Tibial nerve (tissue), 4 donors: Measurements from ENCODE around the gene PCDH9. TPM values are rescaled to one million over a fixed set of nuclear protein-coding genes. Genes with fewer than 3 reads are reported as not detected.

Experiments used
- DNase-seq, 2 donors: peaks; one replicate each; pipeline ENCODE4 v3.0.0-alpha.2; 2019; ENCODE audit warnings: low spot score in 2 of 2
- H3K27ac ChIP-seq, 4 donors: fragments of 200-600 bp; sonication (generic) in 3 of 4; one replicate each; pipeline ENCODE4 v1.5.1; 2017 to 2019; ENCODE audit warnings: mild to moderate bottlenecking in 1 of 4
- H3K27me3 ChIP-seq, 2 donors: fragments of 200-600 bp; sonication (generic) in 1 of 2; one replicate each; pipeline versions ENCODE4 v1.5.1 to v1.6.0; 2017 to 2019
- H3K36me3 ChIP-seq, 3 donors: fragments of 200-600 bp; sonication (generic); one replicate each; pipeline ENCODE4 v1.5.1; 2018 to 2019
- H3K4me1 ChIP-seq, 4 donors: fragments of 200-600 bp; sonication (generic) in 3 of 4; one replicate each; pipeline ENCODE4 v1.5.1; 2017 to 2019
- H3K4me3 ChIP-seq, 4 donors: fragments of 200-600 bp; sonication (generic) in 3 of 4; one replicate each; pipeline ENCODE4 v1.5.1; 2017 to 2019; ENCODE audit warnings: mild to moderate bottlenecking in 1 of 4, moderate library complexity in 1 of 4
- H3K9me3 ChIP-seq, 4 donors: fragments of 200-600 bp; sonication (generic) in 3 of 4; one replicate each; pipeline ENCODE4 v1.5.1; 2017 to 2019
- CTCF ChIP-seq, 5 experiments: fragments of 200-600 bp in 3 of 5; fragments of 450-650 bp in 2 of 5; sonication (generic) in 3 of 5; IDR thresholded peaks; one replicate each; pipeline ENCODE4 v1.5.1; 2016 to 2019; ENCODE audit warnings: antibody characterized with exemption in 5 of 5, mild to moderate bottlenecking in 3 of 5, moderate library complexity in 2 of 5
- EP300 ChIP-seq, 2 donors: sonication (generic); formaldehyde crosslinking; IDR thresholded peaks; one replicate each; pipeline ENCODE4 v1.6.1; 2017; ENCODE audit warnings: antibody characterized with exemption in 2 of 2, mild to moderate bottlenecking in 1 of 2
- POLR2A ChIP-seq, 2 donors: fragments of 450-650 bp; IDR thresholded peaks; one replicate each; pipeline ENCODE4 v1.6.1; 2017; ENCODE audit warnings: antibody characterized with exemption in 2 of 2, mild to moderate bottlenecking in 2 of 2, moderate library complexity in 2 of 2
- WGBS, 2 donors: methylation state at CpG; one replicate each; pipeline ENCODE4 v1.1.5; 2018; 5-methylcytosine and 5-hydroxymethylcytosine counted together
- total RNA-seq, 4 donors: library from RNA; depleted of rRNA; stranded (reverse); fragments of >200 nt; gene quantifications; one replicate each; pipeline ENCODE4 v1.1.0, GENCODE V29; 2016

The PCDH9 gene
- total RNA-seq, 4 donors from 2014 or later: 11.8 to 28.6 (median 14.4) TPM

DNA sequence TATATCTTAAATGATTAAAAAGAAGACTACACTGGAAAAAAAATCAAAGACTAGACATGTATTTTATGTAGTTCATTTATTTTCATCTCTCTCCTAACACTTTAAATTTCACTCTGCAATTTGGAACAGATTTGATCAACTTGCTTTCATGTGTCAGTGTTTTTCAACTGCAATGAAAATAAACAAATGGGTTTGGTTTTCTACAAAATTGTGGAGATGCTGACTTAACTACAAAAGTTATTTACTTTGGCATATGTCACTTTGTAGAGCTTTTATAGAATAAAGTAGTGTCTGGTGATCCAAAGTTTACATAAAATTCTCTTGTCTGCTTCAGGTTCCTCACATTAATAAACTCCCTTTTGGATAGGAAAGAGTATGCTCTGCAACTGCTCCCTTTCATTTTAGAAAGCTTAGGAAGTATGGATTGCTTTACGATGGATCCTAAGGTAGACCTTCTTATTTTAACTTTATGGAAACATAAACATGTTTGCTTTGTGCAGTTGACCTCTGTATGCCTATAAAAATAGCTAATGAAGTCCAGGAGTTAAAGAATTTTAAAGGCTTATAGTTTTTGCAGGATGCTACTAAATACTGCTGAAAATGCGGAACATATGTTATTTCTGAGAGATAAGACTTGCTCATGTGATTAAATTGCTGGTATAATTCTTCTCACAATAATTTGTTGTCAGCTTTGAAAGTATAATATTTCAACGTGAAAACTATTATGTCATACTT lies 815.9 kb downstream of the PCDH9 start:
- DNase-seq: no peak
- H3K4me1 ChIP-seq: peaks cover 0 to 5% (median 0%) of the 10 kb centered on the region in 4 donors
- no peaks in the 10 kb centered on the region for H3K36me3 ChIP-seq
- H3K27me3 ChIP-seq: no peaks in the 10 kb centered on the region
- H3K4me3 ChIP-seq: no peak overlapping the region
- no peaks in the 10 kb centered on the region for H3K9me3 ChIP-seq
- TF ChIP-seq CTCF (IDR thresholded peaks at IDR 0.05) (no peak), POLR2A (IDR thresholded peaks at IDR 0.05) (no peak), EP300 (IDR thresholded peaks at IDR 0.05) (no peak)
- WGBS, 2 donors: 60 to 67% methylated on average over 3 of the region's 3 CpGs
- H3K27ac ChIP-seq: no peak overlapping the region

GRCh38 chr13:66410314-66410713 lies 819.8 kb downstream of the PCDH9 start:
- 96 to 98% methylated on average over 1 of the region's 1 CpG for WGBS, 2 donors
- Histone ChIP-seq H3K4me3 (no peak overlapping the region), H3K27ac (no peak overlapping the region), H3K9me3 (no peaks in the 10 kb centered on the region), H3K36me3 (no peaks in the 10 kb centered on the region), H3K4me1 (peaks cover 0 to 12% (median 0%) of the 10 kb centered on the region in 4 donors), H3K27me3 (no peaks in the 10 kb centered on the region)
- TF ChIP-seq CTCF (IDR thresholded peaks at IDR 0.05) (no peak), EP300 (IDR thresholded peaks at IDR 0.05) (no peak), POLR2A (IDR thresholded peaks at IDR 0.05) (no peak)
- no peak for DNase-seq

DNA sequence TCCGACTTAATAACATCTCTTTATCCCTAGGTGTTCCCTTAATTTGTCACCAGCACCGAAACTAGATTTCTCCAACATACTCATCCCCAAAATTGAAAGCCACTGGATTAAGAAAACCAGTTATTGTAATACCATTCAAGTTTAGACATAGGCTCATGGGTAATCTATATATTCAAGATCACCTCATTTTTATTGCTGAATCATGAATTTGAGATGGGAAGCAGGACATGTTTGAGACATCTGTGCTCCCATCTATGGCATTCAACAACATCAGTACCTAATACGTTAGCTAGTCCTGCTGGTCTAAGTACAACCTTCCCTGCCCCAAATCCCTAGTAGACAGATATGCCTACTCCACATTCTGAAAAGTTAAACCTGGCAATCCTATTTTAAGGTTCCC lies 820.6 kb downstream of the PCDH9 start:
- Histone ChIP-seq H3K4me1 (peaks cover 0 to 8% (median 0%) of the 10 kb centered on the region in 4 donors), H3K27ac (no peak overlapping the region), H3K36me3 (no peaks in the 10 kb centered on the region), H3K27me3 (no peaks in the 10 kb centered on the region), H3K9me3 (no peaks in the 10 kb centered on the region), H3K4me3 (no peak overlapping the region)
- whole genome bisulfite sequencing, 2 donors: 92 to 96% methylated on average over 3 of the region's 3 CpGs
- TF ChIP-seq POLR2A (IDR thresholded peaks at IDR 0.05) (no peak), CTCF (IDR thresholded peaks at IDR 0.05) (no peak), EP300 (IDR thresholded peaks at IDR 0.05) (no peak)
- DNase-seq: no peak

DNA sequence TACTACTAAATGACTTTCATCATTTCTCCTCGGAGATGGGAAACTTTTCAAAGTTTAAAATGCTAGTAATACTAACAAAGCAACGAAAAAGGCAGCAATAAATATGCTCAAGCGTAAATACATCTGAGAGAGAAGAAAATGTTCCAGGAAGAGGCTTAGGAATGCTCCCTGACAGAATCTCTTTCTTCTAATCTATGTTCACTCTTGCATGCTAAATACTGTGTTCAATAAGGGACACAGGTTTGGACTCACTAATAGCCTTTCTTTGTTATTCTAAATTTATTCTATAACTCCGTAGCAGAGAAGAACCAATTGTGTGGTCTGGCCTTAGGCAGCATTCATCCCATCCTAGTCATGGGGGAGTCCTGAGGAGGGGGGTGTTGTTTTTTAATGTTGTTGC lies 823.0 kb downstream of the PCDH9 start:
- H3K27ac ChIP-seq: no peak overlapping the region
- H3K4me3 ChIP-seq: no peak overlapping the region
- no peaks in the 10 kb centered on the region for H3K36me3 ChIP-seq
- H3K9me3 ChIP-seq: no peaks in the 10 kb centered on the region
- TF ChIP-seq CTCF (IDR thresholded peaks at IDR 0.05) (no peak), EP300 (IDR thresholded peaks at IDR 0.05) (no peak), POLR2A (IDR thresholded peaks at IDR 0.05) (no peak)
- 68 to 69% methylated on average over 4 of the region's 4 CpGs for WGBS, 2 donors
- peaks cover 0 to 8% (median 0%) of the 10 kb centered on the region in 4 donors for H3K4me1 ChIP-seq
- H3K27me3 ChIP-seq: no peaks in the 10 kb centered on the region
- DNase-seq: no peak

GRCh38 chr13:66405908-66406802 lies 824.0 kb downstream of the PCDH9 start:
- TF ChIP-seq EP300 (IDR thresholded peaks at IDR 0.05) (no peak), CTCF (IDR thresholded peaks at IDR 0.05) (no peak), POLR2A (IDR thresholded peaks at IDR 0.05) (no peak)
- H3K27ac ChIP-seq: no peak overlapping the region
- 59 to 63% methylated on average over 6 of the region's 6 CpGs for WGBS, 2 donors

More at GRCh38 chr13:66405908-66406802, 824.0 kb downstream of the PCDH9 start:
- Histone ChIP-seq H3K4me1 (peaks cover 0 to 8% (median 0%) of the 10 kb centered on the region in 4 donors), H3K9me3 (no peaks in the 10 kb centered on the region), H3K4me3 (no peak overlapping the region), H3K36me3 (no peaks in the 10 kb centered on the region), H3K27me3 (no peaks in the 10 kb centered on the region)
- no peak for DNase-seq
